ENCODE measurements around the gene RGS1. TPM values are rescaled to one million over a fixed set of nuclear protein-coding genes. Genes with fewer than 3 reads are reported as not detected.

The RGS1 gene
- total RNA-seq, 1 experiment from 2014 or later = not detected

DNA sequence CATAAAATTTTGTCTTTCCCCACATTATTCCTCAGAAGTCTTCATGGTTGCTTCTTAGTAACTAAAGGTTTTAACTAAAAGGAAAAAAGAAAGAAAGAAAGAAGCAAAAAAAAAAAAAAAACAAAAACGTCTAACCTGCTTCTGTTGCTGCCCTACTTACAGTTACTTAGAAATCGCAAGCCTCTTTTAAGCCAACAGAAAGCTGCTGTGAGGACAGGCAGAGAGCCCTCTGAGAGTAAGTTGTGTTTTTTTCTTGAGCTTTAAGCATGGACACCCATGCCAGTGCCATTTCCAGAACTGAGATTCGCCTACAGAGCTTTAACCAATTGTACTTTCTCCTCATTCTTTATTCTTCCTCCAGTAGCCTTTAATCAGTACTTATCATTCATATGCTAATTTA lies 25.6 kb upstream of the RGS1 start:
- H3K4me1 ChIP-seq (ENCODE audit: control insufficient read depth, insufficient read depth, low read length) = peaks cover under 1% of the 10 kb centered on the region; the same call in 1 of the 2 replicates
- H3K27me3 ChIP-seq (ENCODE audit: control insufficient read depth, insufficient read depth, low read length) = no peaks in the 10 kb centered on the region
- H3K36me3 ChIP-seq (ENCODE audit: control insufficient read depth, insufficient read depth, low read length) = no peaks in the 10 kb centered on the region
- H3K4me3 ChIP-seq (ENCODE audit: low read depth in 2 of 2, low read length in 2 of 2) = no peak overlapping the region
- DNase-seq (ENCODE audit: low read depth, low spot score) (no peak), ATAC-seq (no peak)
- no TSS peak for BruUV-seq (replicated peaks)
- H3K27ac ChIP-seq (ENCODE audit: low read length) = no peak overlapping the region
- H3K9me3 ChIP-seq (ENCODE audit: control insufficient read depth, insufficient read depth, low read depth, low read length) = no peaks in the 10 kb centered on the region
- POLR2A ChIA-PET = no interaction called here
- CTCF ChIA-PET = no interaction called here
- intact Hi-C loops (cut with micrococcal nuclease; ENCODE audit: unreplicated experiment) = no loop called here
- TF ChIP-seq CTCF (IDR thresholded peaks at IDR 0.05) (no peak), SIN3A (IDR thresholded peaks at IDR 0.05; ENCODE audit: borderline replicate concordance, insufficient read depth, low read depth, low read length) (no peak), REST (IDR thresholded peaks at IDR 0.05; ENCODE audit: insufficient read depth in 1 of 2, low read depth in 2 of 2, low read length in 1 of 2) (no peak), TCF7L2 (IDR thresholded peaks at IDR 0.05; ENCODE audit: low read depth, low read length) (no peak), POLR2AphosphoS5 (IDR thresholded peaks at IDR 0.05; ENCODE audit: low read depth, low read length) (no peak)
- in situ Hi-C loops (cut with HindIII; ENCODE audit: low pct_unique_long_range_greater_than_20kb, low sequenced_read_pairs) = no loop called here

- H3K4me3 ChIP-seq (ENCODE audit: low read depth in 2 of 2, low read length in 2 of 2) = no peak overlapping the region
- no TSS peak for BruUV-seq (replicated peaks)
- CTCF ChIA-PET = interaction anchor here (0.6 kb wide), 1 partner anchor 1900 kb away, joined by 4 read pairs; no protein-coding TSS in a partner anchor
- no peaks in the 10 kb centered on the region for H3K27me3 ChIP-seq (ENCODE audit: control insufficient read depth, insufficient read depth, low read length)
- no peak for TF ChIP-seq SIN3A (IDR thresholded peaks at IDR 0.05; ENCODE audit: borderline replicate concordance, insufficient read depth, low read depth, low read length)
- TF ChIP-seq CTCF (IDR thresholded peaks at IDR 0.05) = no peak
- no peak for TF ChIP-seq POLR2AphosphoS5 (IDR thresholded peaks at IDR 0.05; ENCODE audit: low read depth, low read length)
- H3K36me3 ChIP-seq (ENCODE audit: control insufficient read depth, insufficient read depth, low read length) = no peaks in the 10 kb centered on the region
- POLR2A ChIA-PET = no interaction called here
- in situ Hi-C loops (cut with HindIII; ENCODE audit: low pct_unique_long_range_greater_than_20kb, low sequenced_read_pairs) = no loop called here
- no peak overlapping the region for H3K27ac ChIP-seq (ENCODE audit: low read length)
- H3K9me3 ChIP-seq (ENCODE audit: control insufficient read depth, insufficient read depth, low read depth, low read length) = no peaks in the 10 kb centered on the region
- H3K4me1 ChIP-seq (ENCODE audit: control insufficient read depth, insufficient read depth, low read length) = no peaks in the 10 kb centered on the region
- peak; percentile 42; the same call in 1 of the 2 replicates for ATAC-seq
- DNase-seq (ENCODE audit: low read depth, low spot score) = no peak
- intact Hi-C loops (cut with micrococcal nuclease; ENCODE audit: unreplicated experiment) = no loop called here
Measured at GRCh38 chr1:192550922-192551534, 24.5 kb upstream of the RGS1 start.

Measured in Panc1 (cell line).